Testis (tissue), 2 donors: ENCODE measurements around the gene PLEKHM1.
"Not testable (repeated sequence)": the region's sequence is repeated elsewhere in the genome, so short reads cannot be mapped to it uniquely, and the experiment has no call there.

Experiments
- POLR2A ChIP-seq: fragments of 450-650 bp; IDR thresholded peaks from one replicate; pipeline ENCODE4 v1.6.1; 2017; ENCODE audit warnings: antibody characterized with exemption, mild to moderate bottlenecking, moderate library complexity
- TF ChIP-seq, protein P1 (sequence below), 3 experiments: fragments of 450-650 bp in 2 of 3; fragments of 200-600 bp in 1 of 3; sonication (generic) in 1 of 3; IDR thresholded peaks; one replicate each; pipeline ENCODE4 v1.5.1; 2016 to 2019; ENCODE audit warnings: antibody characterized with exemption in 3 of 3, mild to moderate bottlenecking in 2 of 3, moderate library complexity in 1 of 3

DNA sequence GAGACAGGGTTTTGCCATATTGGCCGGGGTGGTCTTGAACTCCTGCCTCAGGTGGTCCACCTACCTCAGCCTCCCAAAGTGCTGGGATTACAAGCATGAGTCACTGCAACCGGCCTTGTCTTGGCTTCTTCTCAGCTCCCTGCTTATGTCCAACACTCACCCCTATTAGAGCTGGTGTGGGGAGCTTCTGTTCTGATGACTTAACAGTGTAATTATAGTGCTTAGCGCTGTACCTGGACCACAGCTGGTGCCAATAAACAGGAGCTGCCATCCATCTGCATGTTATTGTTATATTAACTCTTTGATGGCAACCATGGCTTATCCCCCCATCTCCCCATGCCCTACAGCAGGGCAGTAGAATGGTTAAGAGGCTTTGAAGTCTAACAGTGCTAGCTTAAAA lies 15.6 kb upstream of the PLEKHM1 start:
- TF ChIP-seq, protein P1, sequence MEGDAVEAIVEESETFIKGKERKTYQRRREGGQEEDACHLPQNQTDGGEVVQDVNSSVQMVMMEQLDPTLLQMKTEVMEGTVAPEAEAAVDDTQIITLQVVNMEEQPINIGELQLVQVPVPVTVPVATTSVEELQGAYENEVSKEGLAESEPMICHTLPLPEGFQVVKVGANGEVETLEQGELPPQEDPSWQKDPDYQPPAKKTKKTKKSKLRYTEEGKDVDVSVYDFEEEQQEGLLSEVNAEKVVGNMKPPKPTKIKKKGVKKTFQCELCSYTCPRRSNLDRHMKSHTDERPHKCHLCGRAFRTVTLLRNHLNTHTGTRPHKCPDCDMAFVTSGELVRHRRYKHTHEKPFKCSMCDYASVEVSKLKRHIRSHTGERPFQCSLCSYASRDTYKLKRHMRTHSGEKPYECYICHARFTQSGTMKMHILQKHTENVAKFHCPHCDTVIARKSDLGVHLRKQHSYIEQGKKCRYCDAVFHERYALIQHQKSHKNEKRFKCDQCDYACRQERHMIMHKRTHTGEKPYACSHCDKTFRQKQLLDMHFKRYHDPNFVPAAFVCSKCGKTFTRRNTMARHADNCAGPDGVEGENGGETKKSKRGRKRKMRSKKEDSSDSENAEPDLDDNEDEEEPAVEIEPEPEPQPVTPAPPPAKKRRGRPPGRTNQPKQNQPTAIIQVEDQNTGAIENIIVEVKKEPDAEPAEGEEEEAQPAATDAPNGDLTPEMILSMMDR (IDR thresholded peaks at IDR 0.05) = not testable (repeated sequence)
- not testable (repeated sequence) for TF ChIP-seq POLR2A
